Fibroblast of lung (primary cell): ENCODE results near the gene ZNF561. TPM values are rescaled to one million over a fixed set of nuclear protein-coding genes. Genes with fewer than 3 reads are reported as not detected.
"Not testable (repeated sequence)": the region's sequence is repeated elsewhere in the genome, so short reads cannot be mapped to it uniquely, and the experiment has no call there.

ENCODE experiments used
- DNase-seq, 2 donors: peaks; one replicate each; pipeline versions ENCODE4 v3.0.0 to v3.0.0-alpha.2; 2010; ENCODE audit warnings: low read depth in 2 of 2
- H2AFZ ChIP-seq: 2 replicates; pipeline ENCODE4 v1.5.1; 2012; ENCODE audit warnings: low read length, control low read depth, inconsistent platforms
- H3K27ac ChIP-seq: 2 replicates; pipeline ENCODE4 v1.5.1; 2011; ENCODE audit warnings: low read length, control low read depth; ENCODE audit not compliant: insufficient read depth
- H3K27me3 ChIP-seq: 2 replicates; pipeline ENCODE4 v1.5.1; 2011; ENCODE audit warnings: mild to moderate bottlenecking, low read length; ENCODE audit not compliant: control insufficient read depth, insufficient read depth
- H3K36me3 ChIP-seq: 2 replicates; pipeline ENCODE4 v1.5.1; 2011; ENCODE audit warnings: low read length; ENCODE audit not compliant: control insufficient read depth, insufficient read depth
- H3K4me1 ChIP-seq: 2 replicates; pipeline ENCODE4 v1.5.1; 2011; ENCODE audit warnings: low read length; ENCODE audit not compliant: control insufficient read depth, insufficient read depth; ENCODE audit errors: extremely low read depth
- H3K4me2 ChIP-seq: 2 replicates; pipeline ENCODE4 v1.5.1; 2011; ENCODE audit warnings: low read length, control low read depth; ENCODE audit not compliant: insufficient read depth; ENCODE audit errors: extremely low read depth
- H3K4me3 ChIP-seq, 4 experiments: fragments of 200-600 bp in 1 of 4; sonication (generic) in 1 of 4; replicated peaks in 1 of 4; 2 replicates each; pipeline ENCODE4 v1.5.1; 2011 to 2016; ENCODE audit warnings: low read length in 4 of 4, low read depth in 3 of 4, mild to moderate bottlenecking in 3 of 4, control low read depth in 2 of 4, inconsistent platforms in 1 of 4, mixed read lengths in 1 of 4; ENCODE audit not compliant: insufficient read depth in 1 of 4; ENCODE audit errors: control extremely low read depth in 1 of 4
- H3K79me2 ChIP-seq: 2 replicates; pipeline ENCODE4 v1.5.1; 2012; ENCODE audit warnings: mild to moderate bottlenecking, low read length, inconsistent platforms; ENCODE audit not compliant: control insufficient read depth, insufficient read depth
- H3K9ac ChIP-seq: 2 replicates; pipeline ENCODE4 v1.5.1; 2011; ENCODE audit warnings: mild to moderate bottlenecking, low read length, control low read depth; ENCODE audit not compliant: insufficient read depth
- H3K9me3 ChIP-seq: 2 replicates; pipeline ENCODE4 v1.5.1; 2012; ENCODE audit warnings: low read depth, low read length; ENCODE audit not compliant: control insufficient read depth, insufficient read depth
- H4K20me1 ChIP-seq: 2 replicates; pipeline ENCODE4 v1.5.1; 2011; ENCODE audit warnings: low read length; ENCODE audit not compliant: control insufficient read depth, insufficient read depth; ENCODE audit errors: extremely low read depth
- CTCF ChIP-seq, 2 donors: IDR thresholded peaks in 1 of 2; conservative IDR thresholded peaks in 1 of 2; 1 replicate in 1 of 2; 2 replicates in 1 of 2; pipeline ENCODE4 v1.5.1; 2011 to 2012; ENCODE audit warnings: low read length in 2 of 2, control low read depth in 1 of 2, inconsistent platforms in 1 of 2, low read depth in 1 of 2, mild to moderate bottlenecking in 1 of 2
- EZH2 ChIP-seq: IDR thresholded peaks from 2 replicates; pipeline ENCODE4 v1.5.1; 2012; ENCODE audit warnings: low read length, control low read depth, mild to moderate bottlenecking; ENCODE audit errors: missing control alignments
- polyA plus RNA-seq, 2 donors: library from polyadenylated mRNA; depleted of rRNA in 1 of 2; stranded (reverse) in 1 of 2; unstranded in 1 of 2; fragments of >200 nt; gene quantifications; 2 replicates each; pipeline ENCODE4 v1.2.1, GENCODE V29; 2011 to 2012; ENCODE audit warnings: missing spikeins in 1 of 2
- total RNA-seq: library from RNA; depleted of rRNA; stranded (reverse); fragments of >200 nt; gene quantifications from 2 replicates; pipeline ENCODE4 v1.2.1, GENCODE V29; 2014

ZNF561 gene
- total and polyA plus RNA-seq, 2 donors (not counting 1 experiment from before 2014, with no cell fraction given): 34.1 to 53.5 TPM

GRCh38 chr19:9658769-9659168 is 37.7 kb upstream of the ZNF561 start:
- H3K4me3 ChIP-seq: no peak overlapping the region
- peaks cover 2% of the 10 kb centered on the region for H3K36me3 ChIP-seq
- no peaks in the 10 kb centered on the region for H3K4me1 ChIP-seq
- TF ChIP-seq CTCF (conservative IDR thresholded peaks at IDR 0.05 in 1 of 2, IDR thresholded peaks at IDR 0.05 in 1 of 2; ENCODE audit: low read depth in 1 of 2, low read length in 2 of 2) (no peak), EZH2 (no peak)
- H2AFZ ChIP-seq: no peak overlapping the region
- no peaks in the 10 kb centered on the region for H3K27me3 ChIP-seq
- peaks cover 34% of the 10 kb centered on the region for H3K79me2 ChIP-seq
- no peaks in the 10 kb centered on the region for H4K20me1 ChIP-seq
- no peak for DNase-seq
- H3K9ac ChIP-seq: no peak overlapping the region
- H3K9me3 ChIP-seq: peaks cover 1% of the 10 kb centered on the region
- H3K27ac ChIP-seq: no peak overlapping the region
- no peak overlapping the region for H3K4me2 ChIP-seq

GRCh38 chr19:9653066-9653555 is 32.1 kb upstream of the ZNF561 start:
- not testable (repeated sequence) for H3K9me3 ChIP-seq, H3K9ac ChIP-seq, H2AFZ ChIP-seq, H3K4me3 ChIP-seq, H4K20me1 ChIP-seq, H3K27me3 ChIP-seq, H3K36me3 ChIP-seq, H3K4me1 ChIP-seq, H3K4me2 ChIP-seq, H3K27ac ChIP-seq, H3K79me2 ChIP-seq
- DNase-seq: peak in 1 of 2 donors; percentile 3

GRCh38 chr19:9651464-9651863 is 30.4 kb upstream of the ZNF561 start:
- not testable (repeated sequence) for H3K27me3 ChIP-seq, H3K9me3 ChIP-seq, H3K9ac ChIP-seq, H4K20me1 ChIP-seq, H3K4me3 ChIP-seq, DNase-seq, H3K27ac ChIP-seq, H3K4me2 ChIP-seq, H3K4me1 ChIP-seq, H2AFZ ChIP-seq, H3K36me3 ChIP-seq, H3K79me2 ChIP-seq

GRCh38 chr19:9650345-9650744 is 29.3 kb upstream of the ZNF561 start:
- H3K36me3 ChIP-seq: peaks cover 8% of the 10 kb centered on the region
- H4K20me1 ChIP-seq: no peaks in the 10 kb centered on the region
- no peak overlapping the region for H3K4me3 ChIP-seq
- H3K4me2 ChIP-seq: no peak overlapping the region
- no peaks in the 10 kb centered on the region for H3K4me1 ChIP-seq
- peaks cover 2% of the 10 kb centered on the region for H3K79me2 ChIP-seq
- H2AFZ ChIP-seq: no peak overlapping the region
- H3K9me3 ChIP-seq: peaks cover 7% of the 10 kb centered on the region
- no peak overlapping the region for H3K27ac ChIP-seq
- TF ChIP-seq EZH2: no peak
- TF ChIP-seq CTCF (conservative IDR thresholded peaks at IDR 0.05 in 1 of 2, IDR thresholded peaks at IDR 0.05 in 1 of 2; ENCODE audit: low read depth in 1 of 2, low read length in 2 of 2): no peak
- no peaks in the 10 kb centered on the region for H3K27me3 ChIP-seq
- no peak overlapping the region for H3K9ac ChIP-seq
- no peak for DNase-seq
